ENCODE results near the gene SEL1L2.

The SEL1L2 gene

DNA sequence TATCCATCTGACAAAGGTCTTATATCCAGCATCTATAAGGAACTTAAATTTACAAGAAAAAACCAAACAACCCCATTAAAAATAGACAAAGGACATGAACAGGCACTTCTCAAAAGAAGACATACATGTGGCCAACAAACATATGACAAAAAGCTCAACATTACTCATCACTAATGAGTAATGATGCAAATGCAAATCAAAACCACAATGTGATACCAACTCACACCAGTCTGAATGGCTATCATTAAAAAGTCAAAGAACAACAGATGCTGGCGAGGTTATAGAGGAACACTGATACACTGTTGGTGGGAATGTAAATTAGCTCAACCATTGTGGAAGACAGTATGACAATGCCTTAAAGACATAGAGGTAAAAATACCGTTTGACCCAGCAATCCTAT, 18.8 kb upstream of the SEL1L2 start:
- H3K4me1 ChIP-seq, result no peaks in the 10 kb centered on the region
- H3K9me3 ChIP-seq, result peaks cover 0 to 17% (median 4%) of the 10 kb centered on the region in 3 donors
- H3K27ac ChIP-seq, result no peak overlapping the region
- no peaks in the 10 kb centered on the region for H3K27me3 ChIP-seq
- TF ChIP-seq, protein P1, sequence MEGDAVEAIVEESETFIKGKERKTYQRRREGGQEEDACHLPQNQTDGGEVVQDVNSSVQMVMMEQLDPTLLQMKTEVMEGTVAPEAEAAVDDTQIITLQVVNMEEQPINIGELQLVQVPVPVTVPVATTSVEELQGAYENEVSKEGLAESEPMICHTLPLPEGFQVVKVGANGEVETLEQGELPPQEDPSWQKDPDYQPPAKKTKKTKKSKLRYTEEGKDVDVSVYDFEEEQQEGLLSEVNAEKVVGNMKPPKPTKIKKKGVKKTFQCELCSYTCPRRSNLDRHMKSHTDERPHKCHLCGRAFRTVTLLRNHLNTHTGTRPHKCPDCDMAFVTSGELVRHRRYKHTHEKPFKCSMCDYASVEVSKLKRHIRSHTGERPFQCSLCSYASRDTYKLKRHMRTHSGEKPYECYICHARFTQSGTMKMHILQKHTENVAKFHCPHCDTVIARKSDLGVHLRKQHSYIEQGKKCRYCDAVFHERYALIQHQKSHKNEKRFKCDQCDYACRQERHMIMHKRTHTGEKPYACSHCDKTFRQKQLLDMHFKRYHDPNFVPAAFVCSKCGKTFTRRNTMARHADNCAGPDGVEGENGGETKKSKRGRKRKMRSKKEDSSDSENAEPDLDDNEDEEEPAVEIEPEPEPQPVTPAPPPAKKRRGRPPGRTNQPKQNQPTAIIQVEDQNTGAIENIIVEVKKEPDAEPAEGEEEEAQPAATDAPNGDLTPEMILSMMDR (IDR thresholded peaks at IDR 0.05), result no peak
- no peak for DNase-seq
- H3K4me3 ChIP-seq, result no peak overlapping the region
- H3K36me3 ChIP-seq, result peaks cover 0 to 10% (median 0%) of the 10 kb centered on the region in 3 donors
- intact Hi-C loops (cut with DNase I; ENCODE audit: low total_unique reads), result no loop called here

DNA sequence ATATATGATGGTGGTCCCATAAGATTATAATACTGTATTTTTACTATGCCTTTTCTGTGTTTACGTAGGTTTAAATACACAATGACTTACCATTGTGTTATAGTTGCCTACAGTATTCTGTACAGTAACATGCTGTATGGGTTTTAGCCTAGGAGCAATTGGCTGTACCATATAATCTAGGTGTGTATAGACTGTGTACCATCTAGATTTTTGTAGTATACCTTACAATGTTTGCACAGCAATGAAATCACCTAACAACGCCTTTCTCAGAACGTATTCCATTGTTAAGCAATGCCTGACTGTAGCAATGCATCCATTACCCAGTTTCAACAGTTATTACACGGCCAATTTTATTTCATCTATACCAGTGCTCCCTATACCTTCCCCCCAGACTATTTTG, 15.6 kb upstream of the SEL1L2 start:
- DNase-seq, result no peak
- H3K9me3 ChIP-seq, result no peaks in the 10 kb centered on the region

DNA sequence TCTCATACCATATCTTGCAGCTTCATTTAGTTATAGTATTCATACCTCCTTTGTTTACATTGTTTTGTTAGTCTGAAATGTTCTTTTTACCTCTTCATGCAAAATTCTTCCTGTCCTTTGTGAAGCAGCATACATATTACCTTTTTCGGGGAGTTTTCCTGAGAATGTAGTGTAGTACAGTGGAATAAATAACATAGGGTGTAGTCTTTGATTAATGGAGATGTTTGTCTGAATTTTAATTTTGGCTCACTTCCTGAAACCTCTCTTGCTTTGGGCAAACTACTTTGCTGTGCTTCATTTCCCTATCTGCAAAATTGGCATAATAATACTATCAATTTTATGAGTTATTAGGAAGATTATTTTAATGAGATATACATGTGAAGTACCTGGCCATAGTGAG, 10.5 kb upstream of the SEL1L2 start:
- intact Hi-C loops (cut with DNase I; ENCODE audit: low total_unique reads), result no loop called here
- Histone ChIP-seq H3K27me3 (no peaks in the 10 kb centered on the region), H3K27ac (no peak overlapping the region), H3K36me3 (peaks cover 0 to 8% (median 0%) of the 10 kb centered on the region in 3 donors), H3K9me3 (no peaks in the 10 kb centered on the region), H3K4me3 (no peak overlapping the region), H3K4me1 (peaks cover 0 to 10% (median 5%) of the 10 kb centered on the region in 4 donors)
- TF ChIP-seq, protein P1 (IDR thresholded peaks at IDR 0.05), result no peak
- DNase-seq, result no peak

More for the DNA sequence above, 15.6 kb upstream of the SEL1L2 start:
- Histone ChIP-seq H3K4me1 (no peaks in the 10 kb centered on the region), H3K4me3 (no peak overlapping the region), H3K36me3 (peaks cover 0 to 8% (median 0%) of the 10 kb centered on the region in 3 donors), H3K27me3 (no peaks in the 10 kb centered on the region), H3K27ac (no peak overlapping the region)
- intact Hi-C loops (cut with DNase I; ENCODE audit: low total_unique reads), result no loop called here
- TF ChIP-seq, protein P1 (IDR thresholded peaks at IDR 0.05), result no peak

DNA sequence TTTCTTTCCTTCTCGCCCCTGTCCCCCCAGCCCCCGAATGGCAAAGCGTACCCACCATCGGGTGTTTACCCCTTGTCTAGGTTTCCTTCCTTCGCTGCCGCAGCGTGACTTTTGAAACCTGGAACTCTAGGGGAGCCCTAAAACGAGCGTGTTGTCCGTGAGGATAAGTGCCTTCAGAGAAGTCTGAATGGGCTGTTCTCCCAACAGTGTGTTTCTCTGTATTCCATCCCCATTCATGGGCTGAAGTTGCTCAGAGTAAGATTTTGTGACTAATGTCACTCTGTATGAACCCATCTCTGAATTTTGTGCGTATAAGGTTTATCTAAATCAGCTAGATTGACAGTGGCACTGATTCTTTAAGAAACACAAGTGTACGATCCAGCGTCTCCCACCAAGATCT, 5.9 kb upstream of the SEL1L2 start:
- H3K9me3 ChIP-seq, result peaks cover 0 to 13% (median 9%) of the 10 kb centered on the region in 3 donors
- H3K27ac ChIP-seq, result peak overlapping the region; percentile 69 to 78
- no peak for DNase-seq
- TF ChIP-seq, protein P1 (IDR thresholded peaks at IDR 0.05), result no peak
- H3K4me1 ChIP-seq, result peaks cover 0 to 10% (median 5%) of the 10 kb centered on the region in 4 donors
- intact Hi-C loops (cut with DNase I; ENCODE audit: low total_unique reads), result no loop called here
- peak overlapping the region; percentile 91 to 96 for H3K4me3 ChIP-seq
- no peaks in the 10 kb centered on the region for H3K36me3 ChIP-seq
- H3K27me3 ChIP-seq, result no peaks in the 10 kb centered on the region

DNA sequence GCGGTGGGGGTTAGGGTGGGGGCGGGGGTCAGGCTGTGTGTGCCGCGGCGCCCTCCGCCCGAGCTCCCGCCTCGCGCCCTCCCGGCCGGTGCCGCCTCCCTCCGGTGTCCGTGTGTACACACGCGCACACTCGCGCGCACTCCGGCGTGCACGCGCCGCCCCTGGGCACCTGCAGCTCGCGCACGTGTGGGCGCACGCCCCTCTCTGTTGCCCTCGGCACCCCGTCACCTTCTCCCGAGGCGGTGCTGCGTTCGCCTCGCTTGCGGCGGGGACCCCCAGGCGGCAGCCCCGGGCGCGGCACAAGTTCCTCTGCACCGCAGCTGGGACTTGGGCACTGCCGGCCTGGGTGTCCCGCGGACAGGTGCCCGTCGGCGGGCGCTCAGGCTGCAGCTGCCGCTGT, 5.4 kb upstream of the SEL1L2 start:
- Histone ChIP-seq H3K4me3 (peak overlapping the region; percentile 91 to 96), H3K4me1 (peaks cover 0 to 10% (median 5%) of the 10 kb centered on the region in 4 donors), H3K9me3 (peaks cover 0 to 13% (median 9%) of the 10 kb centered on the region in 3 donors), H3K27me3 (no peaks in the 10 kb centered on the region), H3K27ac (peak overlapping the region; percentile 69 to 78), H3K36me3 (no peaks in the 10 kb centered on the region)
- TF ChIP-seq, protein P1 (IDR thresholded peaks at IDR 0.05), result no peak
- intact Hi-C loops (cut with DNase I; ENCODE audit: low total_unique reads), result no loop called here
- peak in 1 of 2 donors; percentile 68 for DNase-seq
